HG02884 (cell line): ENCODE results near the gene NAGS.
"Not testable (repeated sequence)": the region's sequence is repeated elsewhere in the genome, so short reads cannot be mapped to it uniquely, and the experiment has no call there.

ENCODE experiments used
- ATAC-seq: cut with Tn5 transposase; IDR thresholded peaks from one replicate; pipeline ENCODE4 v1.9.1; 2021; ENCODE audit warnings: mild to moderate bottlenecking, moderate library complexity; ENCODE audit not compliant: unreplicated experiment

The NAGS gene, protein sequence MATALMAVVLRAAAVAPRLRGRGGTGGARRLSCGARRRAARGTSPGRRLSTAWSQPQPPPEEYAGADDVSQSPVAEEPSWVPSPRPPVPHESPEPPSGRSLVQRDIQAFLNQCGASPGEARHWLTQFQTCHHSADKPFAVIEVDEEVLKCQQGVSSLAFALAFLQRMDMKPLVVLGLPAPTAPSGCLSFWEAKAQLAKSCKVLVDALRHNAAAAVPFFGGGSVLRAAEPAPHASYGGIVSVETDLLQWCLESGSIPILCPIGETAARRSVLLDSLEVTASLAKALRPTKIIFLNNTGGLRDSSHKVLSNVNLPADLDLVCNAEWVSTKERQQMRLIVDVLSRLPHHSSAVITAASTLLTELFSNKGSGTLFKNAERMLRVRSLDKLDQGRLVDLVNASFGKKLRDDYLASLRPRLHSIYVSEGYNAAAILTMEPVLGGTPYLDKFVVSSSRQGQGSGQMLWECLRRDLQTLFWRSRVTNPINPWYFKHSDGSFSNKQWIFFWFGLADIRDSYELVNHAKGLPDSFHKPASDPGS

DNA sequence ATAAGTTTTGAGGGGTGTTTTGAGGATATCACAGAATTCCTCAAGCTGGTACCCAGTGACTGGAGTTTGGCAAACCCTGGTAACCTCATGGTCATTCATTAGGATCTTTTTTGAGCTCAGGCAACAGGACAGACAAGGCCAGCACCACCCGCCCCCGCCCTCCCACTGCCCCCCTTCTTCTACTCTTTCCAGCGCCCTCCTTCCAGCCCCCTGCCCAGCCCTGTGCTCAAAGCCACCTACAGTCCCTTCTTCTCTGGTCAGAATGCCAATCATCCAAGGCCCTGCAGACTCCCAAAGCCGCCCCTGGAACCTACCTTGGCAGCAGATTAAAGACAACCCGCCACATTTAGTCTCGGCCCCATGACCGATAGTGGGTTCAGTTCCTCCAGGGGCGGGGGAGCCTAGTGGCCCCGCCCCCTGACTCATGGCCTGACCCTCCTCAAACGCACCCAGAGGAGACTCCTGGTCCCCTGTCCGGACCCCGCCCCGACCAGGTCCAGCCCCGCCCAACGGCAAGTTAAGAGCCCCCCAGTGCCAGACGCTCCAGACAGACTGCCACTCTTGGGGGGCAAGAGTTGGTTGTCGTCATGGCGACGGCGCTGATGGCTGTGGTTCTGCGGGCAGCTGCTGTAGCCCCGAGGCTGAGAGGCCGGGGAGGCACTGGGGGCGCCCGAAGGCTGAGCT is at the start of gene NAGS:
NAGS (plus strand) TSS at position 546 of the 684 bp plus-strand sequence; CDS start at position 588, 42 bp downstream.
- ATAC-seq = no peak

DNA sequence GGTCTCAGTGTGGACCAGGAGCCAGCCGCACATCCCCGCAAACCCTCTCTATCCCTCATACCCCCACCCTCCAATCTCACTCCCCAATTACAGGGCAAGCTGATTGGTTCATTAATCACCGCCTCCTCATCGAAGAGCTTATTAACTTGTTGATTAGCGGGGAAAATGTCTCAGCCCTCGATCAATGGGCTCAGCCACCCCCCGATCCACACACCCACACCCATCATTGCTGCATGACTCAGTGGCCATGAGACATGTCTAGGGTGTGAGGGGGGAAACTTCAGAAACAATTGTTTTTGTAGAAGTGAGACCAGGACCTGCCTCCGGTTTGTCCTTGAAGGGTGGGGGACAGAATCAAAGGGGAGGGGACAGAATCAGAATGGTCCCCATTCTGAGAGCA is 48.2 kb upstream of the NAGS start:
- ATAC-seq = no peak

DNA sequence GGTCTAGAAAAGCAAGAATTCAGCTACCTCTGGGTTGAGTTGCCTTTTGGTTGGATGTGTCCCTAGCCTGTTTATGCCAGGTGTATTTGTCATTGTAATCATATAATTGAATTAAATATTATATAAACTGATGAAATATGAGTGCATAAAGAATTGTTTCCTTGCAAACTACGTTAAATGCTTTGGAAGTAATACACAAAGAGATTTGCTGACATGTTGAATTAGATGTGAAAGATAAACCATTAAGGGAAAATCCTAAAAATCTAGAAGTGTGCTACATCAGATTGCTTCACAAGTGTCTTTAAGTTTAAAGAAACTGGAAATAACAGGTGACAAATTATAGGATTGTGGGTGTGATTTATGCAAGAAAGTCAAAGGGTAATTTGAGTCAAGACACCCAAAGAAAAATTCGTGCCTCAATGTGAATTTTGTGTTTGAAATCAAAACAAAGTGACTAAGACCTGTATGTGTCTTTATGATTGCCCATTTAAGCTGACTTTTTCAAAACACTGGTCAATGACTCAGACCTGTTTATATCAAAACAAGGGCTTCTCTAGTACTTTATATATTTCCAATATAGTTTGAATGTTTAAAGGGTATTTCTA is 45.6 kb upstream of the NAGS start:
- no peak for ATAC-seq

DNA sequence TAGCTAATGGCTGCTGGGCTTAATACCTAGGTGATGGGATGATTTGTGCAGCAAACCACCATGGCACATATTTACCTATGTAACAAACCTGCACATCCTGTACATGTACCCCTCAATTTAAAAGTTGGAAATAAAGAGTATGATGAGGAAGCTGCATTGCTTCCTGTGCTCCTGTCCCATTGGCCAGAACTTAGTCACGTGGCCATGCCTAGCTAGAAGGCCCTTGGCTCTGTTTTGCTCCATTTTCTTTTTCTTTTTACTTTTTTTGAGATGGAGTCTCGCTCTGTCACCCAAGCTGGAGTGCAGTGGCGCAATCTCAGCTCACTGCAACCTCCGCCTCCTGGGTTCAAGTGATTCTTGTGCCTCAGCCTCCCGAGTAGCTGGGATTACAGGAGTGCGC is 43.1 kb upstream of the NAGS start:
- ATAC-seq = not testable (repeated sequence)

DNA sequence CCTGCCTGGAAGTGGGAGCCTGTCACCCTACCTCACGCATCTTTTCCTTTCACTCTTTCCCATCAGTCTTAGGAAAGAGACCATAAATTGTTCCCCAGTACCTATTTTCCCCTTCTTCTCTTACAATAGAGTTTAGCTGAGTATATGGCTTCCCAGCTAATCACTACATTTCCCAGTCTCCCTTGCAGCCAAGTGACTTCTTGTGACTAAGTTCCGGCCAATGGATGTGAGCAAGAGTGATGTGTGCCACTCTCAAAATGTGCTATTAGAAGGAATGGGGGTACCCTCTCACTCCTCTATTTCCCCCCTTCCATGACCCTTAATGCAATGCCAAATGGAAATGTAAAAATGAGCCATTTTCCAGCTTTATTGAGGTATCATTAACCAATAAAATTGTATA is 42.5 kb upstream of the NAGS start:
- ATAC-seq = no peak

DNA sequence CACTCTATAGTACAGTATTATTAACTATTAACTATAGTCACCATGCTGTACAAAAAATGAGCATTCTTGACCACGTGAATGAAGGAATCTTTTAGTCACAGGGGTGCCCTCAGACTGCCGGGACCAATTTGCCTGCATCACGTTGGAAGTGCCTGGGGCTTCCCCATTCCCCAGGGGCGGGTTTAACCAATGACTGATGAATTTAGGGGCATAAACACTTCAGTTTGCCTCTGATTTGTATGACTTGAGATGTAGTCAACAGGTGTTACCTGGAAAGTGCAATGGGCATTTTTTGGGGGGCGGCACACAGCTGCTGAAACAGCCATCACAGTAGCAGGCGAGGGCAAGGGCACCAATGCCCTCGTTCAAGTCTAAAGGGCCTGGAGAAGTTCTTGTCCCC is 41.9 kb upstream of the NAGS start:
- no peak for ATAC-seq

DNA sequence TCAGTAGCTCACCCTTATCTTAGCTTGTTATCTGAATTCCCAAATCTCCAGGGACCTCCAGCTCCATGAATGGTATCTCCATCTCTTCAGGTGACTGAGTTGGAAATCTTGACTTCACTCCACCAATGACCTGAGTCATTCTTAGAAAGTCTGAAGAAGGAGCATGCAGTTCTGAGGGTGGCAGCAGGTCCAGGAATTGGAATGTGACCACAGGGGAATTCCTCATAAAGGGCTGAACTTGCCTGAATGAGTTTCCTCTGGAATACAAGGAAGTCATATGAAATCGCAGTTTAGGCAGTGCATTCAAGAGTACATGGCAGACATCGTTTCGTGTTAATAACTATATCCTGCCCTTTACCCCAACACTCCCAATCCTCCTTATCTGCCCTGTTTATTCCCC is 38.1 kb upstream of the NAGS start:
- no peak for ATAC-seq

DNA sequence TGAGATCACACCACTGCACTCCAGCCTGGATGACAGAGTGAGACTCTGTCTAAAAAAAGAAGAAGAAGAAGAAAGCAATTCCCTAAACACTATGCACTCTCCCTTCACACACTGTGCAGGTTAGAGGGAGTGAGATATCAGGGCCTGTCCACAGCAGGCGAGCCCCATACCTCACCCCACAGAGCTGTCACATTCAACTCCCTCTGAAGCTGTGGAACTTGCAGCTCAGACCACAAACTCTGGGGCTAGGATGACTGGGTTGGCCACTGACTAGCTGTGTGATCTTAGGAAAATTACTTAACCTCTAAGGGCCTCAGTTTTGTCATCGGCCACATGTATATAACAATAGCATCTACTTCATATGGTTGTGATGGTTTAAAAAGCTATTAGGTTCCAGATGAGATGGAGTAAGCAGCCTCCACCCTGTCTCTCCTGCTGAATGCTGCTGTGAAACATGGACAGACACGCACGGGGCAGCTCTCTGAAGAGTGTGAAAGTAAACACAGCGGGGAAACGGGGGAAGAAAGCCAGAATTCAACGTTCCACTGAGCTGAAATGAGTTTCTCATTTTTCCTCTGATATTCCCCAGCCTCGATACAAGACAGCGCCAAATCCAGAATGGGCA is 37.1 kb upstream of the NAGS start:
- no peak for ATAC-seq

DNA sequence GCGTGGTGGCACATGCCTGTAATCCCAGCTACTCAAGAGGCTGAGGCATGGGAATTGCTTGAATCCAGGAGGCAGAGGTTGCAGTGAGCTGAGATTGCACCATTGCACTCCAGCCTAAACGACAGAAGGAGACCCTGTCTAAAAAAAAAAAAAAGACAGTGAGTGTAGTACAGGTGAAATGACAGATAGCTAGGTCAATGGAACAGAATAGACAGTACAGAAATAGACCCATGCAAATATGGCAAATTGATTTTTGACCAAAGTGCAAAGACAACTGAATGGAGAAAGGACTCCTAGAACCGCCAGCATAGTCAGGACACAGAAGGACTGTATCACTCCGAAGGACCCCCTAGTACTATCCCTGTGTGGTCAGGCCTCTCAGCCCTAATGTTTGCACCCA is 34.1 kb upstream of the NAGS start:
- no peak for ATAC-seq

DNA sequence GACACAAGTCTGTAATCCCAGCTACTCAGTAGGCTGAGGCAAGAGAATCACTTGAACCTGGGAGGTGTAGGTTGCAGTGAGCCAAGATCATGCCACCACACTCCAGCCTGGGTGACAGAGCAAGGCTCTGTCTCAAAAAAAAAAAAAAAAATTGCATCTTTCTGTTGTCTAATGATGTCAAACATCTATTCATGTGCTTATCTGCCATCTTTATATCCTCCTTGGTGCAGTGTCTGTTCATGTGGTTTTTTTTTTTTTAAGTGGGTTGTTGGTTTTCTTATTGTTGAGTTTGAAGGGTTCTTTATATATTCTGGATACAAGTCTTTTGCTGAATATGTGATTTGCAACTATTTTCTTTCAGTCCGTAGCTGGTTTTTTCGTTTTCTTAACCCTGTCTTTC is 33.0 kb upstream of the NAGS start:
- ATAC-seq = not testable (repeated sequence)

DNA sequence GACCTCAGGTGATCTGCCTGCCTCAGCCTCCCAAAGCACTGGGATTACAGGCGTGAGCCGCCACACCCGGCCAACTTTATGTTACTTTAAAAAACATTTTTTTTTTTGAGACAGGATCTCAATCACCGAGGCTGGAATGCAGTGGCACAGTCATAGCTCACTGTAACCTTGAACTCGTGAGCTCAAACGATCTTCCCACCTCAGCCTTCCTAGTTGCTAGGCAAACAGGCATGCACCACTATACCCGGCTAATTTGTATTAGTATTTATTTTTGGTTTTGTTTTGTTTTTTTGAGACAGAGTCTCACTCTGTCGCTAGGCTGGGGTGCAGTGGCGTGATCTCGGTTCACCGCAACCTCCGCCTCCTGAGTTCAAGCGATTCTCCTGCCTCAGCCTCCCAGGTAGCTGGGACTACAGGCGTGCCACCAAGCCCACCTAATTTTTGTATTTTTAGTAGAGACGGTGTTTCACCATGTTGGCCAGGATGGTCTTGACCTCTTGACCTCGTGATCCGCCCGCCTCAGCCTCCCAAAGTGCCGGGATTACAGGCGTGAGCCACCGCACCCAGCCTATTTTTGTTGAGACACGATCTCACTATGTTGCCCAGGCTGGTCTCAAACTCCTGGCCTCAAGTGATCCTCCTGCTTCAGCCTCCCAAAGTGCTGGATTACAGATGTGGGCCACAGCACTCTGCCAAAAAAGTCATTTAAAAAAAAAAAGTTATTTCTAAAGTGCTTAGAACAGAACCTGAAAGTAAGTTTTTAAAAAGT is 31.8 kb upstream of the NAGS start:
- not testable (repeated sequence) for ATAC-seq

DNA sequence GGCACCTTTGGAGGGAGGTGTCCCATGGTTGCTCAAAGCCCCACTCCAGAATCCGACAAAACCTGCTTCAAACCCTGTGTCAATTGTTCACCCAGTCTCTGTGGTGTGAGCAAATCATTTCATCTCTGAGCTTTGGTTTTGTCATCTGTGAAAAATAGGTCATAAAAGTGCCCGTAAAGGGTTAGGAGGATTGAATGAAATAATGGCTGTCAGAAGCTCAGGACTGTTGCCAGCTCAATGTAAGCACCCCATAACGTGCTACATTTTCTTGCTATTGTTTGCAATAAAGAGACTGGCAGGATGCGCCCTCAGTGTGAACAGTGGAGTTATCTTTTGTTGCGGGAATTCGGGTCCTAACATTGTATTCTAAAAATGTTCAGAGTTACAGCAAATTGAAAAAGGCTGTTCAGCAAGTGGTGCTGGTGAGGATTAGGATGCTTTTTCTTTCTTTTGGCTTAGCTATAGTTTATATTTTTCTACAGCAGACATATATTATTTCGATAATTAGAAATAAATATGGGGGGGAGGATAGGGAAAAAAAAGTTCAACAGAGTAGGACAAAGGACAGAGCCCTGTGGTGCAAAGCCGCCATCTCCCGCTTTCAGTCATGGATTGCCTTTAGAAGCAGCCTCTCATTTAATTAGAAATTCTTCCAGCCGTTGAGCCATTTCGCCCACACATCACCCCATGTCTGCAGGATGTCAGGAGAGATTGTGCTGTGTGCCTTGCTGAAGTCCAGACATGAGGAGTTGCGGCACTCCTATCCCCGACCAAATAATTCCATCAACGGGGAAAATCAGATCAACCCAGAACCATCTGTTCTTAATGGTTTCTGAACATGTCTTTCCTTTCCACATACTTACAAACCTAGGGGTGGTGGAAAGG is 29.8 kb upstream of the NAGS start:
- no peak for ATAC-seq

DNA sequence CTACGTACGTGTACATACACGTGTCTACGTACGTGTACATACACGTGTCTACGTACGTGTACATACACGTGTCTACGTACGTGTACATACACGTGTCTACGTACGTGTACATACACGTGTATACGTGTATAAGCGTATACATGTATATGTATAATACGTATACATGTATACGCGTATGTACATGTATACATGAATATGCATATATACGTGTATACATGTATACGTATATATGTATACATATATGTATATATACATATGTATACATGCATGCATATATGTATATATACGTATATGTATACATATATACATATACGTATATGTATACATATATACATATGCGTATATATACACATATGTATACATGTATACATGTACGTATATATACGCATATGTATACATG is 28.5 kb upstream of the NAGS start:
- ATAC-seq = no peak

DNA sequence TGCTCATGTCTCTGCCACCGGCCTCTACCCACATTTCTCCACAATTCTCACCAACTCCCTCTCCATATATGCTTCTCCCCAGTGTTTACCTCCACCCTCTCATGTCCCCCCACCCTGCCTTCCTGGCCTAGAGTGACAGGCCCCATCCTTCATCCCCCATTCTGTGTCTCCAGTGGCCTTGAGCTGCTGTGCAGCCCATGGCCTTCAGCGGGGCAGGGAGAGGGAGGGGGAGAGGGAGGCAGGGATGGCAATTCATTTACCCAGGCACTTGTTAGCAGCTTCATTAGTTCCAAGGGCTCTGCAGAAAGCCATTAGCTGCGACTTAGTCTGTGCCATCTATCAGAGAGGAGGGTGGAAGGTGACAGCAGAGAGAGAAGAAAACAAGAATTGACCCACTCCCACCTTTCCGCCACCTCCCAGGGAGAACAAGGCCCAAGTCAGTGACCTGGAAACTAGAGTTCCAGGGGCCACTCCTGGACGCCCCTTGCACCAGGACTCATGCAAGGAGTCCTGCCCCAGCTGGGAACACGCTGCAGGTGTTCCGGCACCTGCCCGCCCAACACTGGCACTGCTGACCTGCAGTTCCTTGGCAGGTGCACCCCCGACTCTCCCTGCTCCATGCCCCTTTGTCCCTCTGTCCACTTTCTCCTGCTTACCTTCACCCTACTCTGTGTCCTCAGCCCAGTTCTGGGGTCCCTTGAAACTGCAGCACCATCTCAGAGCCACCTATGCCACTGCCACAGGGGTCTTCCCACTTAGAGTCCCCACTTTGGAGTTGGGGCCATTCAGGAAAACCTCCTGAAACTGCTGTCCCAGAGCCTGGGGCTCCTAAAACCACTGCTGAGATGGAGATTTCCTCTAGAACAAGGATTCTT is 27.2 kb upstream of the NAGS start:
- ATAC-seq = no peak

DNA sequence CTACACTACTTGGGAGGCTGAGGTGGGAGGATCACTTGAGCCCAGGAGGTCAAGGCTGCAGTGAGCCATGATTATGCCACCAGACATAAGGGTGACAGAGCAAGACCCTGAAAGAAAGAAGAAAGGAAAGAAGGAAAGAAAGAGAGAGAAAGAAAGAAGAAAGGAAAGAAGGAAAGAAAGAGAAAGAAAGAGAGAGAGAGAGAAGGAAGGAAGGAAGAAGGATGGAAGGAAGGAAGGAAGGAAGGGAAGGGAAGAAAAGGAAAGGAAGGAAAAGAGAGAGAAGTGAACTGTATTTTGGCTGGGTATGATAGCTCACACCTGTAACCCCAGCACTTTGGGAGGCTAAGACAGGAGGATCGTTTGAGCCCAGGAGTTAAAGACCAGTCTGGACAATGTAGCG is 26.3 kb upstream of the NAGS start:
- no peak for ATAC-seq

DNA sequence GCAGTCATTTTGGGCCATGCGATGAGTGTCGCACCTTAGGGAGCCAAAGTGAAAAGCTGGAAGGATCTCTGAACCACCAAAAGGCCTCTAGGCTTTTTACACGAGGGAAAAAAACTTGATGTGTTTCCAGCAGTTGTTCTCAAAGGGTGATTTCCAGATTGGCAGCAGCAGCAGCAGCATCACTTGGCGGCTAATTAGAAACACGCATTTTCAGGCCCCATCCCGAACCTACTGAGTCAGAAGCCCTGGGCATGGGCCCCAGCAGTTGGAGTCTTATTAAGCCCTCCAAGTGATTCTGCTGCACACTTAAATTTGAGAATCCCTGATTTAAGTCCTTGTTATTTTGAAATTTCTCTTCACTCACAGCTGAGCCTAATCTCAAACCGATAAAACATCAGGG is 25.4 kb upstream of the NAGS start:
- no peak for ATAC-seq

DNA sequence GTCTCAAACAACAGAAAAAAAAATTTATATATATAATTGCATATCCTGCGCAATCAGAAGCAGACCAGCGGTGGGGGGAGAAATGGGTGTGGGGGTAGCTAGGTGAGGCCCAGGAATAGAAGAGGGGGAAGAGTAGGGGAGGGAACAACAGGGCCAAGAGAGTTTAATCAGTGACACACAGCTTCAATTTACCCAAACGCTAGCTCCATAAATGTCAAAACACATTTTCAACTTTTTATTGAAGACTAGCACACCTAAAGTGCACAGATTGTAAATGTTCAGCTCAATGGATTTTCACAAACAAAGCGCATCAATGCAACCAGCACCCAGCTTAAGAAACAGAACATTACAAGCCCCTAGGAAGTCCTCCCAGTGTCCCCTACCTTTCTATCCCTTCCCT is 24.8 kb upstream of the NAGS start:
- no peak for ATAC-seq

DNA sequence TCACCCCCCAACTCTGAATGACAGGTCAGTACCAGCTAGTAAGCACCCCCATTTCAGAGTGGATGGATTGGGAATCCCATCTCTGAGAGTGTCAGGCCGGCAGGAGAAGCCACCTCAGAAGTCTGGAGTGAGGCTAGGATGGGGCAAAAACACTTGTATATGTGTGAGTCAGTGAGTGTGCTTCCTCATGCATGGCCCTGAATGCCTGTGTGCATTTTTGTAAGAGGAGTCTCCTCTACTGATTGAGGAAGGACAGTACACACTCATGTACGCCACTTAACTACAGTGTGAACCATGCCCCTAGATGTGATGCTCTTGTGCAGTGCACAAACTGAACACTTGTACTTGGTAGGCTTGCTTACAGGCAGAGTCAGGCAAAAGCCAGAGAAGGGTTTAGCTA is 22.3 kb upstream of the NAGS start:
- no peak for ATAC-seq

DNA sequence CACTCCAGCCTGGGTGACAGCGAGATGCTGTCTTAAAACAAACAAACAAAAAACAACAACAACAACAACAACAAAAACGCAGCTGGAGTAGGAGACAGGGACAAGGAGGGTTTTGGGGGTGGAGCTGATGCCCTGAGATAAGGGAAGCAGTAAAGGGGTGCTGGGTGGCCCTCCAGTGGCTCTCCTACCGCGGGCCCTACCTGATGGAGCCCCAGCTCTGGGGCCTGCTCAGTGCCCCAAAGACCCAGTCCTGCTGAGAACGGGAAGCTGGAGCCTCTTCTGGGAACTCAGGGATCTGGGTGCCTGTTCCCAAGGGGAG is 21.3 kb upstream of the NAGS start:
- ATAC-seq = no peak
